HG03196 (cell line): ENCODE data around the gene SPDYE2B.
"Not testable (repeated sequence)": the region's sequence is repeated elsewhere in the genome, so short reads cannot be mapped to it uniquely, and the experiment has no call there.

ENCODE experiments used
- ATAC-seq: cut with Tn5 transposase; IDR thresholded peaks from one replicate; pipeline ENCODE4 v1.9.1; 2021; ENCODE audit not compliant: unreplicated experiment

SPDYE2B gene

DNA sequence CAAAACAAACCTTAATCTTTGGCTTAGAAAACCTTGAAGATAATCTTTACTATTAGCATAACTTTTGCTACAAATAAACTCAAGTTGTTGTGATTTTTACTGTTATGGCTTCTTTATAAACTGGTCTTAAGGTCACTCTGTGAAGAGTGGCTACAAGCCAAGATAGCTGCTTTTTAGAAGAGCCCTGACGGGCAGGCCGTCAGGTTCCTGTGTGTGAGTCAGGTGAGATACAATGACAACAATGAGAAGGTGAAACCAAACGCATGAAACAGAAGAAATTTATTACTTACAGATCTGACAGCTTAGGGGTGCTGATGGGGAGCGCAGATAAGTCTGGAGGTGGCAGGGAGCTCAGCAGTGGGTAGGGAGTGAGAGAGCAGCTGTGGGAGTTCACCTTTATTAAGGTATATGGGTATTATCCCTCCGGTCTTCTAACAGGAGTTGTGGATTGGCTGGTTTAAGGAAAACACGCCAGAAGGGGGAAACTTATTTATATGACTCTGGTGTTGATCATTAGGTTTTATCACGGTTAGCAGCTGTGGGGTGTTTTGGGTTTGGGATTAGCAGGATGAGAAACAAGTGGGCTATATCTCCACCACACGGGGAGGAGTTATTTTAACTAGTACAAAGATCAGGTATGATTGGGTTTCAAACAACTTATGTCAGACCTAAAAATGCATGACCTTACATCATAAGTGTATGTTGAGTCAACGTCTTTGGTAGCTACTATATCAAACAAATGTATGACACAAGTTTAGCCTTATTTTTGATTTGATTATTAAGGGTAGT lies 49.0 kb downstream of the SPDYE2B start:
- not testable (repeated sequence) for ATAC-seq
